HepG2 (cell line): ENCODE measurements around the gene TMEM219. TPM values are rescaled to one million over a fixed set of nuclear protein-coding genes. Genes with fewer than 3 reads are reported as not detected.
A peak's percentile ranks its signal among the peaks of the same experiment; 100 is the strongest.

Experiments
- CCAR2 ChIP-seq: fragments of 200-400 bp; formaldehyde crosslinking; optimal IDR thresholded peaks from 2 replicates; pipeline ENCODE3; 2018; ENCODE audit warnings: low read depth, mild to moderate bottlenecking, low read length, moderate library complexity
- GTF2F1 ChIP-seq: fragments of 150-350 bp; IDR thresholded peaks from 2 replicates; pipeline ENCODE4 v1.6.1; 2014; ENCODE audit warnings: low read length
- HIVEP1 ChIP-seq: sonication (generic); formaldehyde crosslinking; IDR thresholded peaks from 2 replicates; pipeline ENCODE4 v1.4.0; 2020; ENCODE audit warnings: mild to moderate bottlenecking, missing genetic modification reagents
- KDM5A ChIP-seq: fragments of 200-600 bp; sonication (generic); IDR thresholded peaks from 2 replicates; pipeline ENCODE4 v1.7.0; 2018; ENCODE audit warnings: antibody characterized with exemption, mild to moderate bottlenecking, low read length, borderline replicate concordance
- MAF1 ChIP-seq: sonication (generic); formaldehyde crosslinking; IDR thresholded peaks from 2 replicates; pipeline ENCODE4 v1.5.0; 2020; ENCODE audit warnings: missing genetic modification reagents, borderline replicate concordance
- MATR3 ChIP-seq: sonication (generic); formaldehyde crosslinking; IDR thresholded peaks from 2 replicates; pipeline ENCODE4 v1.4.0; 2020; ENCODE audit warnings: missing genetic modification reagents
- MED13 ChIP-seq: sonication (generic); formaldehyde crosslinking; IDR thresholded peaks from 2 replicates; pipeline ENCODE4 v1.5.0; 2020; ENCODE audit warnings: missing genetic modification reagents
- NFATC3 ChIP-seq: sonication (generic); formaldehyde crosslinking; IDR thresholded peaks from 2 replicates; pipeline ENCODE4 v1.5.1; 2020; ENCODE audit warnings: mild to moderate bottlenecking, missing genetic modification reagents
- PHB2 ChIP-seq: fragments of 450-650 bp; IDR thresholded peaks from 2 replicates; pipeline ENCODE4 v1.6.1; 2018; ENCODE audit not compliant: partially characterized antibody
- RELA ChIP-seq: sonication (generic); formaldehyde crosslinking; IDR thresholded peaks from 2 replicates; pipeline ENCODE4 v1.4.0; 2020; ENCODE audit warnings: missing genetic modification reagents
- RNF2 ChIP-seq: fragments of 450-650 bp; conservative IDR thresholded peaks from 2 replicates; pipeline ENCODE4 v1.6.1; 2016; ENCODE audit warnings: low read depth
- SIX4 ChIP-seq: sonication (generic); formaldehyde crosslinking; IDR thresholded peaks from 2 replicates; pipeline ENCODE4 v1.4.0; 2020; ENCODE audit warnings: missing genetic modification reagents
- WIZ ChIP-seq: sonication (generic); formaldehyde crosslinking; IDR thresholded peaks from 2 replicates; pipeline ENCODE4 v1.5.1; 2020; ENCODE audit warnings: mild to moderate bottlenecking, missing genetic modification reagents
- ZNF292 ChIP-seq: sonication (generic); formaldehyde crosslinking; IDR thresholded peaks from 2 replicates; pipeline ENCODE4 v1.8.1; 2022; ENCODE audit warnings: mild to moderate bottlenecking, low read depth, missing genetic modification reagents, borderline replicate concordance
- ZNF605 ChIP-seq: sonication (generic); formaldehyde crosslinking; IDR thresholded peaks from 2 replicates; pipeline ENCODE4 v1.8.0; 2022; ENCODE audit warnings: mild to moderate bottlenecking, missing genetic modification reagents
- polyA plus RNA-seq, 8 experiments: library from polyadenylated mRNA; depleted of rRNA in 3 of 8; stranded (reverse) in 7 of 8; unstranded in 1 of 8; fragments of >200 nt; fragmentation: Illumina TruSeq in 4 of 8; extraction: Trizol in 4 of 8; gene quantifications; 2 replicates each; pipeline versions ENCODE4 v1.2.1 to v1.2.3, GENCODE V29; 2011 to 2016; ENCODE audit warnings: low read depth in 4 of 8, missing spikeins in 1 of 8, mixed read lengths in 1 of 8; ENCODE audit not compliant: insufficient read depth in 1 of 8
- total RNA-seq, 5 experiments: library from RNA; depleted of rRNA; stranded (reverse); fragments of >200 nt; fragmentation: Illumina TruSeq; extraction: Trizol; gene quantifications; 2 replicates each; pipeline ENCODE4 v1.2.3, GENCODE V29; 2016; ENCODE audit warnings: low read depth in 1 of 5
- TF ChIP-seq, protein P1 (sequence below): sonication (generic); formaldehyde crosslinking; IDR thresholded peaks from 2 replicates; pipeline ENCODE4 v1.4.0; 2020; ENCODE audit warnings: mild to moderate bottlenecking, missing genetic modification reagents, borderline replicate concordance
- TF ChIP-seq, protein P2 (sequence below): sonication (generic); formaldehyde crosslinking; IDR thresholded peaks from 2 replicates; pipeline ENCODE4 v1.5.0; 2020; ENCODE audit warnings: missing genetic modification reagents
- TF ChIP-seq, protein P3 (sequence below): sonication (generic); formaldehyde crosslinking; IDR thresholded peaks from 2 replicates; pipeline ENCODE4 v1.4.0; 2020; ENCODE audit warnings: missing genetic modification reagents, mild to moderate bottlenecking, borderline replicate concordance
- TF ChIP-seq, protein P4 (sequence below): fragments of 450-650 bp; IDR thresholded peaks from 2 replicates; pipeline ENCODE4 v1.6.1; 2017; ENCODE audit warnings: mild to moderate bottlenecking
- TF ChIP-seq, protein P5 (sequence below): sonication (generic); formaldehyde crosslinking; IDR thresholded peaks from 2 replicates; pipeline ENCODE4 v1.5.1; 2020; ENCODE audit warnings: mild to moderate bottlenecking, moderate library complexity, missing genetic modification reagents

The TMEM219 gene
- total and polyA plus RNA-seq, 2 of the 13 experiments (the other 11 are each of a cell fraction or from before 2014, with no cell fraction given) = 105 to 115 TPM

DNA sequence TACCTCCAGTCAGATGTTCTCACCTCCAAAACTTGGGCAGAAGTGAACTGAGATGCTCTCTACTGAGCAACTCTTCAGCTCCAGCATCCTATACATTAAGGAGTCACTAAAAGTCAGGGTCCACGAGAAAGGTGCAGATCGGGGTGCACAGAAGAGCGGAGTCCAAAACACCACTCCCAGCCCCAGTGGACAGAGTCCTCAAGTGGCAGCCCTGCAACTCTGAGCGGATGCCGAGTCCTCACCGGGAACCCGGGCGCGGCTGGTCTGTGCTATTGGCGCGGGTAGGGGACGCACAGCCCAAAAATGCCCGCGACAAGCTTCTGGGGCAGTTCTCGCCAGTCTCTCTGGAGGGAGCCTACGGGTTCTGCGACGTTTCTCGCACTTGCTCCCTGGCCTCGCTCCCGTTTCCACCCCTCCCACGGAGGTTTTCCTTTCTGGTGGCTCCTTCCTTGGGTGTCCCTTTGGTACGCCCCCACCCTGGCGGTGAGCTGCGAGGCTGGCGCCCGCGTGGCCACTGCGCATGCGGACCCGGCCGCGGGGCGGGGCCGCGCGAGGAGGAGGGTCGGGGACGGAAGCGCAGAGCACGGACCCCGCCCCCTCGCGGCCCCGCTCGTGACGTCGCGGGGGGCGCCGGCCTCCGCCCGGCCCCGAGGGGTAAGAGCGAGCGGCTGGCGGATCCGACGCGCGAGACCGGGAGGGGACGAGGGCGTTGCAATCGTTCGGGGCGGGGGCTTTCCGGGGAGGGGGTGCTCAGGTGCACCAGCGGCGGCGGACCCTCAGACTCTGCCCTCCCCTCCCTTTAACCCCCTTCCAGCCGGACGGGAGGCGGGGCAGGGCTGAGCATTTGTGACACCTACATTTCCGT lies at the start of gene TMEM219 (continued):
- TF ChIP-seq, protein P1, sequence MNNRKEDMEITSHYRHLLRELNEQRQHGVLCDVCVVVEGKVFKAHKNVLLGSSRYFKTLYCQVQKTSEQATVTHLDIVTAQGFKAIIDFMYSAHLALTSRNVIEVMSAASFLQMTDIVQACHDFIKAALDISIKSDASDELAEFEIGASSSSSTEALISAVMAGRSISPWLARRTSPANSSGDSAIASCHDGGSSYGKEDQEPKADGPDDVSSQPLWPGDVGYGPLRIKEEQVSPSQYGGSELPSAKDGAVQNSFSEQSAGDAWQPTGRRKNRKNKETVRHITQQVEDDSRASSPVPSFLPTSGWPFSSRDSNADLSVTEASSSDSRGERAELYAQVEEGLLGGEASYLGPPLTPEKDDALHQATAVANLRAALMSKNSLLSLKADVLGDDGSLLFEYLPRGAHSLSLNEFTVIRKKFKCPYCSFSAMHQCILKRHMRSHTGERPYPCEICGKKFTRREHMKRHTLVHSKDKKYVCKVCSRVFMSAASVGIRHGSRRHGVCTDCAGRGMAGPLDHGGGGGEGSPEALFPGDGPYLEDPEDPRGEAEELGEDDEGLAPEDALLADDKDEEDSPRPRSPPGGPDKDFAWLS (CRISPR knock-in tag) = no peak
- no peak for TF ChIP-seq MATR3
- no peak for TF ChIP-seq HIVEP1
- TF ChIP-seq, protein P2, sequence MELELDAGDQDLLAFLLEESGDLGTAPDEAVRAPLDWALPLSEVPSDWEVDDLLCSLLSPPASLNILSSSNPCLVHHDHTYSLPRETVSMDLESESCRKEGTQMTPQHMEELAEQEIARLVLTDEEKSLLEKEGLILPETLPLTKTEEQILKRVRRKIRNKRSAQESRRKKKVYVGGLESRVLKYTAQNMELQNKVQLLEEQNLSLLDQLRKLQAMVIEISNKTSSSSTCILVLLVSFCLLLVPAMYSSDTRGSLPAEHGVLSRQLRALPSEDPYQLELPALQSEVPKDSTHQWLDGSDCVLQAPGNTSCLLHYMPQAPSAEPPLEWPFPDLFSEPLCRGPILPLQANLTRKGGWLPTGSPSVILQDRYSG (CRISPR knock-in tag) = no peak
- no peak for TF ChIP-seq ZNF292 (CRISPR knock-in tag)
- 0 out of 2 replicates have a peak, but pooled peaks have one; percentile 61 for TF ChIP-seq MAF1 (CRISPR knock-in tag)
- TF ChIP-seq WIZ (CRISPR knock-in tag) = 0 out of 2 replicates have a peak, but pooled peaks have one; percentile 53
- TF ChIP-seq, protein P3, sequence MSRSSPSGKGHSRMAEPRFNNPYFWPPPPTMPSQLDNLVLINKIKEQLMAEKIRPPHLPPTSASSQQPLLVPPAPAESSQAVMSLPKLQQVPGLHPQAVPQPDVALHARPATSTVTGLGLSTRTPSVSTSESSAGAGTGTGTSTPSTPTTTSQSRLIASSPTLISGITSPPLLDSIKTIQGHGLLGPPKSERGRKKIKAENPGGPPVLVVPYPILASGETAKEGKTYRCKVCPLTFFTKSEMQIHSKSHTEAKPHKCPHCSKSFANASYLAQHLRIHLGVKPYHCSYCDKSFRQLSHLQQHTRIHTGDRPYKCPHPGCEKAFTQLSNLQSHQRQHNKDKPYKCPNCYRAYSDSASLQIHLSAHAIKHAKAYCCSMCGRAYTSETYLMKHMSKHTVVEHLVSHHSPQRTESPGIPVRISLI (CRISPR knock-in tag) = peak; percentile 46; the same call in 1 of the 2 replicates
- TF ChIP-seq CCAR2 = no peak
- no peak for TF ChIP-seq SIX4 (CRISPR knock-in tag)
- no peak for TF ChIP-seq NFATC3
- TF ChIP-seq PHB2 = no peak
- TF ChIP-seq, protein P4, sequence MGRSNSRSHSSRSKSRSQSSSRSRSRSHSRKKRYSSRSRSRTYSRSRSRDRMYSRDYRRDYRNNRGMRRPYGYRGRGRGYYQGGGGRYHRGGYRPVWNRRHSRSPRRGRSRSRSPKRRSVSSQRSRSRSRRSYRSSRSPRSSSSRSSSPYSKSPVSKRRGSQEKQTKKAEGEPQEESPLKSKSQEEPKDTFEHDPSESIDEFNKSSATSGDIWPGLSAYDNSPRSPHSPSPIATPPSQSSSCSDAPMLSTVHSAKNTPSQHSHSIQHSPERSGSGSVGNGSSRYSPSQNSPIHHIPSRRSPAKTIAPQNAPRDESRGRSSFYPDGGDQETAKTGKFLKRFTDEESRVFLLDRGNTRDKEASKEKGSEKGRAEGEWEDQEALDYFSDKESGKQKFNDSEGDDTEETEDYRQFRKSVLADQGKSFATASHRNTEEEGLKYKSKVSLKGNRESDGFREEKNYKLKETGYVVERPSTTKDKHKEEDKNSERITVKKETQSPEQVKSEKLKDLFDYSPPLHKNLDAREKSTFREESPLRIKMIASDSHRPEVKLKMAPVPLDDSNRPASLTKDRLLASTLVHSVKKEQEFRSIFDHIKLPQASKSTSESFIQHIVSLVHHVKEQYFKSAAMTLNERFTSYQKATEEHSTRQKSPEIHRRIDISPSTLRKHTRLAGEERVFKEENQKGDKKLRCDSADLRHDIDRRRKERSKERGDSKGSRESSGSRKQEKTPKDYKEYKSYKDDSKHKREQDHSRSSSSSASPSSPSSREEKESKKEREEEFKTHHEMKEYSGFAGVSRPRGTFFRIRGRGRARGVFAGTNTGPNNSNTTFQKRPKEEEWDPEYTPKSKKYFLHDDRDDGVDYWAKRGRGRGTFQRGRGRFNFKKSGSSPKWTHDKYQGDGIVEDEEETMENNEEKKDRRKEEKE = no peak
- no peak; the same call in 1 of the 2 replicates for TF ChIP-seq KDM5A
- no peak for TF ChIP-seq GTF2F1
- TF ChIP-seq, protein P5, sequence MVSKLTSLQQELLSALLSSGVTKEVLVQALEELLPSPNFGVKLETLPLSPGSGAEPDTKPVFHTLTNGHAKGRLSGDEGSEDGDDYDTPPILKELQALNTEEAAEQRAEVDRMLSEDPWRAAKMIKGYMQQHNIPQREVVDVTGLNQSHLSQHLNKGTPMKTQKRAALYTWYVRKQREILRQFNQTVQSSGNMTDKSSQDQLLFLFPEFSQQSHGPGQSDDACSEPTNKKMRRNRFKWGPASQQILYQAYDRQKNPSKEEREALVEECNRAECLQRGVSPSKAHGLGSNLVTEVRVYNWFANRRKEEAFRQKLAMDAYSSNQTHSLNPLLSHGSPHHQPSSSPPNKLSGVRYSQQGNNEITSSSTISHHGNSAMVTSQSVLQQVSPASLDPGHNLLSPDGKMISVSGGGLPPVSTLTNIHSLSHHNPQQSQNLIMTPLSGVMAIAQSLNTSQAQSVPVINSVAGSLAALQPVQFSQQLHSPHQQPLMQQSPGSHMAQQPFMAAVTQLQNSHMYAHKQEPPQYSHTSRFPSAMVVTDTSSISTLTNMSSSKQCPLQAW (CRISPR knock-in tag) = peak; percentile 84
- TF ChIP-seq ZNF605 (CRISPR knock-in tag) = peak; percentile 97
- TF ChIP-seq MED13 (CRISPR knock-in tag) = no peak
- no peak for TF ChIP-seq RELA
- 0 out of 2 replicates have a peak, but pooled peaks have one; percentile 39 for TF ChIP-seq RNF2
